Thoracic aorta (tissue), 2 donors: ENCODE measurements around the gene GATA1. TPM values are rescaled to one million over a fixed set of nuclear protein-coding genes. Genes with fewer than 3 reads are reported as not detected.

Experiments
- ATAC-seq: fragments of 150-250 bp; one replicate; pipeline ENCODE4 v1.8.0; 2017; ENCODE audit warnings: low read depth; ENCODE audit not compliant: insufficient number of reproducible peaks, low FRiP score
- DNase-seq: peaks from one replicate; pipeline ENCODE4 v3.0.0-alpha.2; 2020; ENCODE audit warnings: low spot score
- H3K27ac ChIP-seq, 2 donors: fragments of 200-600 bp; sonication (generic); 1 replicate in 1 of 2; 2 replicates in 1 of 2; pipeline ENCODE4 v1.5.1; 2016; ENCODE audit warnings: mild to moderate bottlenecking in 2 of 2, moderate library complexity in 2 of 2
- H3K27me3 ChIP-seq: fragments of 200-600 bp; sonication (generic); replicated peaks from 2 replicates; pipeline ENCODE4 v1.6.0; 2016; ENCODE audit warnings: mild to moderate bottlenecking; ENCODE audit not compliant: insufficient read depth
- H3K36me3 ChIP-seq: fragments of 200-600 bp; sonication (generic); one replicate; pipeline ENCODE4 v1.5.1; 2016
- H3K4me1 ChIP-seq, 2 donors: fragments of 200-600 bp; sonication (generic); 1 replicate in 1 of 2; 2 replicates in 1 of 2; pipeline versions ENCODE4 v1.5.1 to v1.6.0; 2016; ENCODE audit warnings: low read depth in 2 of 2, mild to moderate bottlenecking in 1 of 2; ENCODE audit not compliant: control insufficient read depth in 1 of 2
- H3K4me3 ChIP-seq: fragments of 200-600 bp; sonication (generic); 2 replicates; pipeline ENCODE4 v1.5.1; 2016; ENCODE audit warnings: mild to moderate bottlenecking
- H3K9me3 ChIP-seq: fragments of 200-600 bp; sonication (generic); 2 replicates; pipeline ENCODE4 v1.5.1; 2016
- CTCF ChIP-seq: fragments of 200-600 bp; sonication (generic); IDR thresholded peaks from one replicate; pipeline ENCODE4 v1.5.1; 2019; ENCODE audit warnings: antibody characterized with exemption
- total RNA-seq, 2 donors: library from RNA; depleted of rRNA; stranded (reverse); fragments of >200 nt; gene quantifications; one replicate each; pipeline versions ENCODE4 v1.1.0 to v1.2.3, GENCODE V29; 2016

The GATA1 gene
- total RNA-seq, 2 donors from 2014 or later = 1.4 TPM; not detected in 1

- ATAC-seq = no peak
- H3K4me1 ChIP-seq = no peaks in the 10 kb centered on the region
- no peaks in the 10 kb centered on the region for H3K9me3 ChIP-seq
- H3K27ac ChIP-seq = no peak overlapping the region
- no peak for TF ChIP-seq CTCF
- H3K4me3 ChIP-seq = no peak overlapping the region
- no peaks in the 10 kb centered on the region for H3K27me3 ChIP-seq
- H3K36me3 ChIP-seq = no peaks in the 10 kb centered on the region
- DNase-seq = no peak
These were observed 13.8 kb upstream of the GATA1 start for GRCh38 chrX:48772602-48773001.

- DNase-seq = no peak
- TF ChIP-seq CTCF = no peak
- Histone ChIP-seq H3K27me3 (no peaks in the 10 kb centered on the region), H3K27ac (no peak overlapping the region), H3K36me3 (no peaks in the 10 kb centered on the region), H3K4me3 (no peak overlapping the region), H3K9me3 (no peaks in the 10 kb centered on the region), H3K4me1 (no peaks in the 10 kb centered on the region)
- no peak for ATAC-seq
These were observed 9.5 kb upstream of the GATA1 start for GRCh38 chrX:48776818-48777439.

DNA sequence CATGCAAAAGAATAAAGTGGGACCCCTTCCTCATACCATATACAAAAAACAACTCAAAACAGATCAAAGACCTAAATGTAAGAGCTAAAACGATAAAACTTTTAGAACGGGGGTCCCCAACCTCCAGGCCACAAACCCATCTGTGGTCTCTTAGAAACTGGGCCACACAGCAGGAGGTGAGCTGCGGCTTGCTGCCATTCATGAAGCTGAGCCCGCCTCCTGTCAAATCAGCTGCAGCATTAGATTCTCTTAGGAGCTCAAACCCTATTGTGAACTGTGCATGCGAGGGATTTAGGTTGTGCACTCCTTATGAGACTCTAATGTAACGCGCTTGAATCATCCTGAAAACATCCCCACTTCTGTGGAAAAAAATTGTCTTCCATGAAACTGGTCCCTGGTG is 7.0 kb upstream of the GATA1 start:
- no peak overlapping the region for H3K27ac ChIP-seq
- no peak for DNase-seq

GRCh38 chrX:48781705-48782104 is 4.7 kb upstream of the GATA1 start:
- no peaks in the 10 kb centered on the region for H3K9me3 ChIP-seq
- no peak for TF ChIP-seq CTCF
- DNase-seq = no peak
- no peaks in the 10 kb centered on the region for H3K4me1 ChIP-seq
- H3K36me3 ChIP-seq = no peaks in the 10 kb centered on the region
- H3K27me3 ChIP-seq = no peaks in the 10 kb centered on the region
- H3K4me3 ChIP-seq = no peak overlapping the region
- H3K27ac ChIP-seq = no peak overlapping the region
- no peak for ATAC-seq

More for the DNA sequence above, 7.0 kb upstream of the GATA1 start:
- ATAC-seq = no peak
- no peak for TF ChIP-seq CTCF
- Histone ChIP-seq H3K27me3 (no peaks in the 10 kb centered on the region), H3K4me1 (no peaks in the 10 kb centered on the region), H3K4me3 (no peak overlapping the region), H3K36me3 (no peaks in the 10 kb centered on the region), H3K9me3 (no peaks in the 10 kb centered on the region)

DNA sequence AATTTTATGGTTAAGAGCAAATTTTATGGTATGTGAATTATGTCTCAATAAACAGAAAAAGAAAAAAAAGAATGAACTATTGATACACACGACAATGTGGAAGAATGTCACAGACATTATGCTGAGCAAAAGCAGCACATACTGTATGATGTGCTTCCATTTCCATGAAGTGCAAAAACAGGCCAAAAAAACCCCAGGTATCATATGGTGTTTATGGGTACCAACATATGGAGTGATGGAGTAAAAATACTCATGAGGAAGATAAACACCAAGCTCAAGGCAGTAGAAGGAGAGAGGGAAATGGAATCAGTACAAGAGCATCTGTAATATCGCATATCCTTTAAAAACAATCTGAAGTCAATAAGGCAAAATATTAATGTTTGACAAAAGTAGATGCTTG is 4.2 kb upstream of the GATA1 start:
- Histone ChIP-seq H3K9me3 (no peaks in the 10 kb centered on the region), H3K36me3 (no peaks in the 10 kb centered on the region), H3K4me1 (no peaks in the 10 kb centered on the region), H3K27me3 (no peaks in the 10 kb centered on the region), H3K27ac (no peak overlapping the region), H3K4me3 (no peak overlapping the region)
- ATAC-seq (no peak), DNase-seq (no peak)
- no peak for TF ChIP-seq CTCF
